Astrocyte (in vitro differentiated cells and primary cell): Measurements from ENCODE around the gene ATF3. TPM values are rescaled to one million over a fixed set of nuclear protein-coding genes. Genes with fewer than 3 reads are reported as not detected.

Experiments used
- DNase-seq: peaks from one replicate; pipeline ENCODE4 v3.0.0-alpha.2; 2010; ENCODE audit warnings: low read depth
- FAIRE-seq: peaks from 2 replicates; lab custom pipeline; 2011; peaks lifted over from hg19 to GRCh38; lab: Jason Lieb, UNC
- H2AFZ ChIP-seq: 2 replicates; pipeline ENCODE4 v1.6.0; 2012; ENCODE audit warnings: low read depth, low read length, inconsistent platforms
- H3K27ac ChIP-seq: 2 replicates; pipeline ENCODE4 v1.5.1; 2011; ENCODE audit warnings: low read depth, low read length, inconsistent platforms
- H3K27me3 ChIP-seq: 2 replicates; pipeline ENCODE4 v1.6.0; 2011; ENCODE audit warnings: low read length, inconsistent platforms; ENCODE audit not compliant: insufficient read depth
- H3K36me3 ChIP-seq: 2 replicates; pipeline ENCODE4 v1.5.1; 2011; ENCODE audit warnings: low read length, inconsistent platforms; ENCODE audit not compliant: insufficient read depth
- H3K4me1 ChIP-seq: 2 replicates; pipeline ENCODE4 v1.5.1; 2011; ENCODE audit warnings: low read length, inconsistent platforms; ENCODE audit not compliant: insufficient read depth
- H3K4me2 ChIP-seq: 2 replicates; pipeline ENCODE4 v1.6.0; 2012; ENCODE audit warnings: low read length, inconsistent platforms
- H3K4me3 ChIP-seq: 2 replicates; pipeline ENCODE4 v1.5.1; 2011; ENCODE audit warnings: low read depth, mild to moderate bottlenecking, low read length, inconsistent platforms; ENCODE audit not compliant: insufficient read depth
- H3K79me2 ChIP-seq: 2 replicates; pipeline ENCODE4 v1.6.0; 2012; ENCODE audit warnings: mild to moderate bottlenecking, low read length, inconsistent platforms; ENCODE audit not compliant: insufficient read depth
- H3K9ac ChIP-seq: 2 replicates; pipeline ENCODE4 v1.6.0; 2012; ENCODE audit warnings: mild to moderate bottlenecking, low read length, inconsistent platforms
- H3K9me3 ChIP-seq: 2 replicates; pipeline ENCODE4 v1.5.1; 2012; ENCODE audit warnings: low read depth, mild to moderate bottlenecking, low read length, inconsistent platforms; ENCODE audit not compliant: insufficient read depth
- H4K20me1 ChIP-seq: 2 replicates; pipeline ENCODE4 v1.6.0; 2012; ENCODE audit warnings: low read length, inconsistent platforms; ENCODE audit not compliant: insufficient read depth
- H3K27ac Mint-ChIP-seq: one replicate; pipeline ENCODE4 v1.8.0; 2021; ENCODE audit warnings: mild to moderate bottlenecking, mixed read lengths; ENCODE audit not compliant: unreplicated experiment
- H3K27me3 Mint-ChIP-seq: one replicate; pipeline ENCODE4 v1.8.0; 2021; ENCODE audit warnings: low read depth, mixed read lengths; ENCODE audit not compliant: unreplicated experiment
- H3K36me3 Mint-ChIP-seq: one replicate; pipeline ENCODE4 v1.8.0; 2021; ENCODE audit warnings: low read depth, mixed read lengths; ENCODE audit not compliant: unreplicated experiment
- H3K4me1 Mint-ChIP-seq: one replicate; pipeline ENCODE4 v1.8.0; 2021; ENCODE audit warnings: low read depth, mixed read lengths; ENCODE audit not compliant: unreplicated experiment
- H3K4me3 Mint-ChIP-seq: one replicate; pipeline ENCODE4 v1.8.0; 2021; ENCODE audit warnings: mild to moderate bottlenecking, moderate library complexity, mixed read lengths; ENCODE audit not compliant: unreplicated experiment
- H3K9me3 Mint-ChIP-seq: one replicate; pipeline ENCODE4 v1.8.0; 2021; ENCODE audit warnings: mild to moderate bottlenecking, mixed read lengths; ENCODE audit not compliant: unreplicated experiment
- CTCF ChIP-seq: IDR thresholded peaks from 2 replicates; pipeline ENCODE4 v1.5.1; 2011; ENCODE audit warnings: low read depth, mild to moderate bottlenecking, inconsistent platforms, low read length, moderate library complexity; ENCODE audit not compliant: insufficient read depth
- EZH2 ChIP-seq: IDR thresholded peaks from 2 replicates; pipeline ENCODE4 v1.6.1; 2012; ENCODE audit warnings: mild to moderate bottlenecking, low read length, inconsistent platforms; ENCODE audit not compliant: insufficient read depth
- total RNA-seq: library from RNA; stranded (reverse); gene quantifications from 2 replicates; pipeline ENCODE4 v1.2.1, GENCODE V29; 2021

ATF3 gene
- total RNA-seq, 1 donor from 2014 or later: 87.6 TPM

GRCh38 chr1:212648431-212648830, 39.9 kb downstream of the ATF3 start:
- TF ChIP-seq EZH2 (no peak), CTCF (no peak)
- Histone ChIP-seq H3K79me2 (no peaks in the 10 kb centered on the region), H2AFZ (no peak overlapping the region), H3K36me3 (no peaks in the 10 kb centered on the region), H4K20me1 (no peaks in the 10 kb centered on the region), H3K4me3 (no peak overlapping the region), H3K4me2 (no peak overlapping the region), H3K9ac (no peak overlapping the region), H3K4me1 (no peaks in the 10 kb centered on the region), H3K27ac (no peak overlapping the region), H3K27me3 (no peaks in the 10 kb centered on the region), H3K9me3 (no peaks in the 10 kb centered on the region)
- H3K4me3 Mint-ChIP-seq: no peak overlapping the region
- H3K9me3 Mint-ChIP-seq: peaks cover 3% of the 10 kb centered on the region
- no peak overlapping the region for H3K27ac Mint-ChIP-seq
- peaks cover 14% of the 10 kb centered on the region for H3K27me3 Mint-ChIP-seq
- no peaks in the 10 kb centered on the region for H3K36me3 Mint-ChIP-seq
- DNase-seq: no peak
- peaks cover 2% of the 10 kb centered on the region for H3K4me1 Mint-ChIP-seq
- FAIRE-seq: no peak

DNA sequence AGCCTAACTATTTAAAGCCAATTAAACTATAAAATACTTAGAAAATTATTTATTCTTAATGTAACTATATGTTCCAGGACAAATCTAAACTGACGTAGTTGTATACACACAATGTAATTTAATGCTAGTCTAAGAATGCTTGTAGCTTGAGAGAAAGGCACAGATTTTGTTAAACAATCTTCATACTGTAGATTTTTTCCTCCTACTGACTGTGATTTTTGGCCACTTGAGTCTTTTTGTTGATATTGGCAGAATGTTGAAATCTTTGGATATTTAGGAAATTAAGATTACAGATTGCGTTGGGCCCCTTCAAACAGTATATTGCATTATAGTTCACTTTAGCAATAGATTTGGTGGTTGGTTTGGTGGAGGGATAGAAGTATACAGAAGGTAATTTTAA, 40.5 kb downstream of the ATF3 start:
- Histone ChIP-seq H3K4me3 (no peak overlapping the region), H3K27ac (no peak overlapping the region), H3K79me2 (no peaks in the 10 kb centered on the region), H3K36me3 (no peaks in the 10 kb centered on the region), H3K27me3 (no peaks in the 10 kb centered on the region), H3K4me2 (no peak overlapping the region), H3K9ac (no peak overlapping the region), H2AFZ (no peak overlapping the region), H4K20me1 (no peaks in the 10 kb centered on the region), H3K9me3 (no peaks in the 10 kb centered on the region), H3K4me1 (no peaks in the 10 kb centered on the region)
- peaks cover 2% of the 10 kb centered on the region for H3K4me1 Mint-ChIP-seq
- FAIRE-seq (no peak), DNase-seq (peak; percentile 32)
- no peaks in the 10 kb centered on the region for H3K36me3 Mint-ChIP-seq
- no peak for TF ChIP-seq CTCF
- TF ChIP-seq EZH2: no peak
- no peak overlapping the region for H3K27ac Mint-ChIP-seq
- H3K4me3 Mint-ChIP-seq: no peak overlapping the region
- H3K9me3 Mint-ChIP-seq: peaks cover 3% of the 10 kb centered on the region
- H3K27me3 Mint-ChIP-seq: peaks cover 15% of the 10 kb centered on the region

GRCh38 chr1:212650228-212650627, 41.7 kb downstream of the ATF3 start:
- Histone ChIP-seq H4K20me1 (no peaks in the 10 kb centered on the region), H3K27me3 (no peaks in the 10 kb centered on the region), H3K9me3 (no peaks in the 10 kb centered on the region), H3K79me2 (no peaks in the 10 kb centered on the region), H3K4me1 (no peaks in the 10 kb centered on the region), H3K27ac (no peak overlapping the region), H2AFZ (no peak overlapping the region), H3K4me2 (no peak overlapping the region), H3K4me3 (no peak overlapping the region), H3K36me3 (no peaks in the 10 kb centered on the region), H3K9ac (no peak overlapping the region)
- no peak overlapping the region for H3K27ac Mint-ChIP-seq
- H3K4me1 Mint-ChIP-seq: peaks cover 1% of the 10 kb centered on the region
- H3K4me3 Mint-ChIP-seq: no peak overlapping the region
- no peaks in the 10 kb centered on the region for H3K36me3 Mint-ChIP-seq
- TF ChIP-seq CTCF (no peak), EZH2 (no peak)
- H3K27me3 Mint-ChIP-seq: peaks cover 19% of the 10 kb centered on the region
- DNase-seq: no peak
- peaks cover 2% of the 10 kb centered on the region for H3K9me3 Mint-ChIP-seq
- FAIRE-seq: no peak
